Liver (tissue), 9 donors: ENCODE data around the gene CLINT1. TPM values are rescaled to one million over a fixed set of nuclear protein-coding genes. Genes with fewer than 3 reads are reported as not detected.
A peak's percentile ranks its signal among the peaks of the same experiment; 100 is the strongest.

Experiments
- DNase-seq: peaks from one replicate; pipeline ENCODE4 v3.0.0-alpha.2; 2017; ENCODE audit warnings: low spot score
- H3K27ac ChIP-seq, 2 donors: one replicate each; pipeline ENCODE4 v1.7.0; 2013; ENCODE audit warnings: inconsistent platforms in 2 of 2, low read length in 2 of 2, control low read depth in 1 of 2, low read depth in 1 of 2, mild to moderate bottlenecking in 1 of 2
- H3K27me3 ChIP-seq, 4 donors: one replicate each; pipeline versions ENCODE4 v1.6.1 to v1.7.0; 2013; ENCODE audit warnings: low read length in 3 of 4, inconsistent platforms in 1 of 4, mild to moderate bottlenecking in 1 of 4, moderate library complexity in 1 of 4; ENCODE audit not compliant: control insufficient read depth in 4 of 4, insufficient read depth in 4 of 4
- H3K36me3 ChIP-seq, 4 donors: one replicate each; pipeline versions ENCODE4 v1.6.1 to v1.7.0; 2013; ENCODE audit warnings: low read length in 3 of 4, mild to moderate bottlenecking in 3 of 4, low read depth in 1 of 4, moderate library complexity in 1 of 4; ENCODE audit not compliant: control insufficient read depth in 4 of 4, insufficient read depth in 3 of 4
- H3K4me1 ChIP-seq, 4 donors: one replicate each; pipeline versions ENCODE4 v1.6.1 to v1.7.0; 2013; ENCODE audit warnings: low read length in 3 of 4, mild to moderate bottlenecking in 3 of 4, moderate library complexity in 1 of 4; ENCODE audit not compliant: control insufficient read depth in 4 of 4, insufficient read depth in 4 of 4
- H3K4me3 ChIP-seq, 3 donors: one replicate each; pipeline versions ENCODE4 v1.6.1 to v1.7.0; 2013; ENCODE audit warnings: low read length in 3 of 3, control low read depth in 1 of 3, low read depth in 1 of 3, mild to moderate bottlenecking in 1 of 3
- H3K9ac ChIP-seq, 2 donors: one replicate each; pipeline ENCODE4 v1.7.0; 2013; ENCODE audit warnings: low read length in 2 of 2, mild to moderate bottlenecking in 2 of 2, moderate library complexity in 2 of 2, control low read depth in 1 of 2, low read depth in 1 of 2
- H3K9me3 ChIP-seq, 4 donors: one replicate each; pipeline versions ENCODE4 v1.6.1 to v1.7.0; 2013; ENCODE audit warnings: low read length in 3 of 4; ENCODE audit not compliant: control insufficient read depth in 4 of 4
- ATF3 ChIP-seq: IDR thresholded peaks from 2 replicates; pipeline ENCODE4 v1.6.1; 2016; ENCODE audit warnings: antibody characterized with exemption
- CTCF ChIP-seq: fragments of 150-350 bp; IDR thresholded peaks from 2 replicates; pipeline ENCODE4 v1.5.1; 2017; ENCODE audit warnings: improper control_type of control experiment, low read depth, low read length; ENCODE audit not compliant: missing input control
- GABPA ChIP-seq, 2 donors: IDR thresholded peaks in 1 of 2; conservative IDR thresholded peaks in 1 of 2; 2 replicates each; pipeline ENCODE4 v1.6.1; 2016; ENCODE audit warnings: antibody characterized with exemption in 2 of 2, mild to moderate bottlenecking in 1 of 2, moderate library complexity in 1 of 2
- HNF4A ChIP-seq, 2 donors: conservative IDR thresholded peaks; 2 replicates each; pipeline ENCODE4 v1.6.1; 2016; ENCODE audit warnings: antibody characterized with exemption in 2 of 2, mild to moderate bottlenecking in 2 of 2
- HNF4G ChIP-seq: IDR thresholded peaks from 2 replicates; pipeline ENCODE4 v1.6.1; 2016; ENCODE audit warnings: antibody characterized with exemption
- JUND ChIP-seq, 2 donors: IDR thresholded peaks; 2 replicates each; pipeline ENCODE4 v1.6.1; 2016; ENCODE audit warnings: antibody characterized with exemption in 2 of 2
- MAX ChIP-seq: IDR thresholded peaks from 2 replicates; pipeline ENCODE4 v1.6.1; 2016; ENCODE audit warnings: antibody characterized with exemption
- NR2F2 ChIP-seq: IDR thresholded peaks from 2 replicates; pipeline ENCODE4 v1.6.1; 2016; ENCODE audit warnings: antibody characterized with exemption
- RAD21 ChIP-seq, 2 donors: IDR thresholded peaks; 2 replicates each; pipeline ENCODE4 v1.6.1; 2016; ENCODE audit warnings: antibody characterized with exemption in 2 of 2, mild to moderate bottlenecking in 2 of 2
- RXRA ChIP-seq, 2 donors: IDR thresholded peaks; 2 replicates each; pipeline ENCODE4 v1.6.1; 2017 to 2018; ENCODE audit warnings: antibody characterized with exemption in 2 of 2, mild to moderate bottlenecking in 1 of 2
- SP1 ChIP-seq: IDR thresholded peaks from 2 replicates; pipeline ENCODE4 v1.6.1; 2018; ENCODE audit warnings: antibody characterized with exemption, mild to moderate bottlenecking
- WGBS: extraction: QIAGEN DNeasy Blood & Tissue Kit; methylation state at CpG from one replicate; pipeline ENCODE4 v1.1.7; 2013; 5-methylcytosine and 5-hydroxymethylcytosine counted together
- polyA plus RNA-seq, 2 donors: library from polyadenylated mRNA; stranded (reverse) in 1 of 2; unstranded in 1 of 2; fragments of 200-250 nt in 1 of 2; fragments of >200 nt in 1 of 2; fragmentation: Nextera tagmentation in 1 of 2; extraction: Ambion mirVana in 1 of 2; gene quantifications; one replicate each; pipeline versions ENCODE4 v1.2.1 to v1.2.3, GENCODE V29; 2013 to 2015
- total RNA-seq, 2 donors: library from RNA; depleted of rRNA; stranded (reverse); fragments of >200 nt; gene quantifications; one replicate each; pipeline ENCODE4 v1.2.3, GENCODE V29; 2014
- donor health status: healthy.
- donor health status: healthy.
- donor health status: healthy.
- donor health status: healthy.
- donor health status: healthy.

The CLINT1 gene
- total and polyA plus RNA-seq, 4 donors = 34.8 to 115 (median 68.3) TPM

- H3K27ac ChIP-seq = no peak overlapping the region
- WGBS = 73% methylated on average over 4 of the region's 4 CpGs
- no peaks in the 10 kb centered on the region for H3K36me3 ChIP-seq
- peaks cover 4 to 20% (median 17%) of the 10 kb centered on the region in 4 donors for H3K4me1 ChIP-seq
- no peak overlapping the region for H3K4me3 ChIP-seq
- H3K9me3 ChIP-seq = no peaks in the 10 kb centered on the region
- no peak overlapping the region for H3K9ac ChIP-seq
- no peaks in the 10 kb centered on the region for H3K27me3 ChIP-seq
- TF ChIP-seq HNF4A (conservative IDR thresholded peaks at IDR 0.05) (no peak), GABPA (IDR thresholded peaks at IDR 0.05 in 1 of 2, conservative IDR thresholded peaks at IDR 0.05 in 1 of 2) (no peak), JUND (IDR thresholded peaks at IDR 0.05) (no peak), NR2F2 (no peak), CTCF (no peak), ATF3 (no peak)
- DNase-seq = no peak
Measured at GRCh38 chr5:157864067-157864466, 5.1 kb upstream of the CLINT1 start.

GRCh38 chr5:157862183-157862851 lies 3.4 kb upstream of the CLINT1 start:
- WGBS = 65% methylated on average over 6 of the region's 6 CpGs
- no peak for DNase-seq
- H3K9ac ChIP-seq = no peak overlapping the region

GRCh38 chr5:157860898-157861890 lies 2.2 kb upstream of the CLINT1 start:
- no peaks in the 10 kb centered on the region for H3K36me3 ChIP-seq
- H3K9ac ChIP-seq = peak overlapping the region in 1 of 2 donors; percentile 5
- peak; percentile 25 for TF ChIP-seq HNF4G
- peak in 1 of 2 donors; percentile 26 for TF ChIP-seq RXRA (IDR thresholded peaks at IDR 0.05)
- no peak for TF ChIP-seq MAX
- TF ChIP-seq HNF4A (conservative IDR thresholded peaks at IDR 0.05) = peak; percentile 73 to 82
- peak; percentile 75 for TF ChIP-seq SP1
- H3K9me3 ChIP-seq = no peaks in the 10 kb centered on the region
- DNase-seq = no peak
- H3K4me1 ChIP-seq = peaks cover 4 to 39% (median 35%) of the 10 kb centered on the region in 4 donors
- H3K27ac ChIP-seq = peak overlapping the region; percentile 51 to 54
- WGBS = 41% methylated on average over 8 of the region's 8 CpGs
- no peak overlapping the region for H3K4me3 ChIP-seq
- H3K27me3 ChIP-seq = no peaks in the 10 kb centered on the region

More at GRCh38 chr5:157862183-157862851, 3.4 kb upstream of the CLINT1 start:
- TF ChIP-seq RAD21 (IDR thresholded peaks at IDR 0.05) (no peak), JUND (IDR thresholded peaks at IDR 0.05) (no peak), HNF4A (conservative IDR thresholded peaks at IDR 0.05) (no peak)
- Histone ChIP-seq H3K36me3 (no peaks in the 10 kb centered on the region), H3K4me1 (peaks cover 4 to 28% (median 25%) of the 10 kb centered on the region in 4 donors), H3K27me3 (no peaks in the 10 kb centered on the region), H3K9me3 (no peaks in the 10 kb centered on the region), H3K27ac (no peak overlapping the region), H3K4me3 (no peak overlapping the region)
